ENCODE data around the gene SLC44A1.

SLC44A1 gene

GRCh38 chr9:105485131-105485530, 240.7 kb downstream of the SLC44A1 start:
- DNase-seq: no peak
